Stimulated activated CD4-positive, alpha-beta T cell treated with anti-CD3 and anti-CD28 coated beads, Interleukin-1b, Interleukin-23, amount 100 ng/mL, for 4 hours (primary cell): ENCODE results near the gene LGR6.
"Not testable (repeated sequence)": the region's sequence is repeated elsewhere in the genome, so short reads cannot be mapped to it uniquely, and the experiment has no call there.

Source experiments
- DNase-seq, 2 donors: peaks; one replicate each; pipeline ENCODE4 v3.0.0-alpha.2; 2020; ENCODE audit warnings: low read depth in 2 of 2

The LGR6 gene

GRCh38 chr1:202240956-202241355 lies 47.4 kb downstream of the LGR6 start:
- no peak for DNase-seq

GRCh38 chr1:202241376-202242079 lies 47.9 kb downstream of the LGR6 start:
- DNase-seq: no peak

- DNase-seq: no peak
Measured at GRCh38 chr1:202242080-202242419, 48.5 kb downstream of the LGR6 start.

GRCh38 chr1:202243006-202243405 lies 49.4 kb downstream of the LGR6 start:
- DNase-seq: no peak

DNA sequence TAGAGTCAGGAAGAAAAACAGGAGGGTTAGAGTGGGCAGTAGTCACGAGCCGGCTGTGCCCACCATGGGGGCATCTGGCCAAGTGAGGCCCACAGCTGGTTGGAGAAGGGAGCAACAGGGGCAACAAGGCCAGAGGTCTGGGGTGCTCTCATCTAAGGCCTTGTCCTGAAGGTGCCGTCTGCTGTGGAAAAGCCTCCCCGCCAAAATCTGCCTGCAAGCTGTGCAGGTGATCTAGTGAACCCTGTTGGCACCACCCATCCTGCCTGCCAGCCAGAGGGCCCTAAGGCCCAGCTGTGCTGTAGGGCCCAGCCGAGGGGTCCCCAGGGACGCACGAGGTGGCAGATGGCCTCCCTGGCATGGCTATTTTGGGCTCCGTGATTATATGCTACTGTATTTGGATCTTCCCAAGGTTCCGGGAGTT lies 51.3 kb downstream of the LGR6 start:
- DNase-seq: no peak

- no peak for DNase-seq
Measured at GRCh38 chr1:202245391-202245790, 51.8 kb downstream of the LGR6 start.

- DNase-seq: no peak
Measured at GRCh38 chr1:202247104-202247503, 53.5 kb downstream of the LGR6 start.

DNA sequence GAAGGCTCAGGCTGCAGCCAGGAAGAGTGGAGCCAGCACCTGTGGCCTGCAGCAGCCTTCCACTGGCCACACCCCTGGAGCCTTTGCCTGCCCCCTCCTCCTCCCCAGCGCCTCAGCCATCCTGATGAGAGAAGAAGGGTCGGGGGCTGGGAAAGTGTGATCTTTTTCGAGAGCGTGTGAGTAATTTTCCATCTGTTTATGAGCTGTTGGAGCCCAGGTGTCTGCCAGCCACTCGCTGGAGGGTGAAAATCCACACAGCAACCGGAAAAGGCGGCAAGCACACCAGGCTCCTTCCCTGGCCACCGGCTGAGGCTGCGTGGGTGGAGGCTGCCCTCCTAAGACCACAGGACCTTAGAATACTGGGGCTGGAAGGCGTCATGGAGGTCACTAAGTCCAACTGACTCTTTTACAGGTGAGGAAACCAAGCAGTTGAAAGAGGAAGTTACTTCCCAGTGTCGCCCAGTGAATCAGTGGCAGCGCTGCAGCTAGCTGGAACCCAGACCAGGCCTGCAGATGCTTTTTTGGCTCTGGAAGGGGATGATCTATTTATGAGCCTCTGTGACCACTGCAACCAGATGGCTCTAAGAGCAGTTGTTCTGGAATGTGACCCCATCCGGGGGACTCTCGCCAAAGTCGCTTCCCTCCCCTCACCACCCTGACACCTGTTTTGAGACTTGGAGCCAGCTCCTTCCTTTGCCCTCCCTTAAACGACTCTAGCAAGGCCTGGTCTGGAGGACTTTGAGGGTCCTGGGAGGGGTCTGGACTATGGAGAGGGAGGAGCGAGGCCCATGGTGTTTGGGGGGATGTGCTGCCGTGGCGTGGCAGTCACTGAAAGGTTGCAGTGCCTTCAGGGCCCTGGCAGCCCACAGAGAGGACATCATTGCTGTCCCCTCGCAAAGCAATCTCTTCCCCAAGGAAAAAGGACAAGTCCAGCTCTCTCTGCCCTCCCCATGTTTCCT lies 54.5 kb downstream of the LGR6 start:
- no peak for DNase-seq

- DNase-seq: no peak
Measured at GRCh38 chr1:202248861-202249260, 55.3 kb downstream of the LGR6 start.

GRCh38 chr1:202249436-202249835 lies 55.8 kb downstream of the LGR6 start:
- no peak for DNase-seq

DNA sequence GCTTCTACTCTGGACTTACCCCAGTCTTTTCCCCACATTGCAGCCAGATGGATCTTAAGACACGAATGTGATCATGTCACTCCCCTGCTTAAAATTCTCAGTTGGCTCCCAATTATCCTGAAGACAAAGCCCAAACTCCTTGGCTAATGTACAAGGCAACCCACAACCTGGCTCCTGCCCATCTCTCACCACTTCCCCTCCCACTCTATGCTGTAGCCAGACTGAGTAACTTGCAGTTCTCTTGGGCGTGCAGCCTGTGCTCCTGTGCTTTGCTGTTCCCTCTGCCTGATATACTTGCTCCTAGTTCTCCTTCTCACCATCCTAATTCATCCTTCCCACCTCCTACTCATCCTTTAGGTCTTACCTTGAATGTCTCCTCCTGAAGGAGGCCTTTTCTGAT lies 56.2 kb downstream of the LGR6 start:
- no peak for DNase-seq

DNA sequence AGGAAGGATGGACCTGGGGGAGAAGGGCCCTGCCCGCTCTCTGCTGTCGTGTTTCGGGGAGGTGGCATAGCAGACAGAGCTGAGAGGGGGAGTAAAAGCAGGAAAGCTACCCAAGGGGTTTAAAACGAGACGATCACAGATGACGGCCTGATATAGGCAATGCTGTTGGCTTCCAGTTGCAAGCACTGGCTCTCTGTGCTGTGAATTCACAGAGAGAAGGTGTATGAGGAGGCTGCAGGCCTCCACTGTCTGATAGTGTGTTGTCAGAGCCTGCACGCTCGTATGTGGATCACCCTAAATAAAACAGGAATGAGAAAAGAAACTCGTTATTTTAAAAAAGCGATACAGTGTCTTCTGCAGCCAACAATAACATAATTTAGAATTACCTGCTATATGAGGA lies 57.4 kb downstream of the LGR6 start:
- DNase-seq: no peak

DNA sequence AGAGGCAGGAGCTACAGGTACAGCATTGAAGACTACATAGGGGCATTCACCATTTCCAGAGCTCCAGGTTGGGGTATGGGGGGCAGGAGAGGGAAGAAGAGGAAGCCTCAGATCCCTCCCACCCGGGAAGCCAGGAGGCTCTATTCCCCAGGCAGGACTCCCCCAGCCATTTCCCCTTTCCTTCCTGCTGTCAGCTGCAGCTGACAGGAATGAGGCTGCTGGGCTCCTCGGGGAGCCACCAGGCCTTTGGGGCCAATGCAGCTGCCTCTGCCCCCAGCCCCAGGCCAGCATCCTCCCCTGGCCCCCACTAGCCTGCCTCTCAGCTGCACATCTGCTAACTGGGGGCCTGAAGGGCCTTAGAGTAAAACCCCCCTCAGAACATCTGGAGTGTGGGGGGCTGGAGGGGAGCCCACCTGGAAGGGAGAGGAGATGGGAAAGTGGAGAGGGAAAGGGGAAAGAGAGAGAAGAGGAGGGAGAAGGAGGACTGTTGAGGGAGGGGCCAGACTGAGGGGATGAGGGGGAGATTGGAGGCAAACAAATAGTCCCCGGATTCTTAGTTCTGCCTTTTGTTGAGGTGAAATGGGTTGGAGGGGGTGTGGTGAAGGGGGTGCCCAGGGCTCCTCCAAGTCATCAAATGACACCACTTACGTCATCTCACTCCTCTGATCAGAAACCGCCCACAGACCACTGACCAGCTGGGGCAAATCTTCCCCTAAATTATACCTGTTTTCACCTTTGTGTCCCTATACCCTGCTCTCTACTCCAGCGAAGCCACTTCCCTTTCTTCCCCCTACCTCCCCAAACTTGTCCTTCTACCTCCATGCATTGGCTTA lies 58.0 kb downstream of the LGR6 start:
- DNase-seq: no peak

GRCh38 chr1:202252271-202252670 lies 58.7 kb downstream of the LGR6 start:
- no peak for DNase-seq

DNA sequence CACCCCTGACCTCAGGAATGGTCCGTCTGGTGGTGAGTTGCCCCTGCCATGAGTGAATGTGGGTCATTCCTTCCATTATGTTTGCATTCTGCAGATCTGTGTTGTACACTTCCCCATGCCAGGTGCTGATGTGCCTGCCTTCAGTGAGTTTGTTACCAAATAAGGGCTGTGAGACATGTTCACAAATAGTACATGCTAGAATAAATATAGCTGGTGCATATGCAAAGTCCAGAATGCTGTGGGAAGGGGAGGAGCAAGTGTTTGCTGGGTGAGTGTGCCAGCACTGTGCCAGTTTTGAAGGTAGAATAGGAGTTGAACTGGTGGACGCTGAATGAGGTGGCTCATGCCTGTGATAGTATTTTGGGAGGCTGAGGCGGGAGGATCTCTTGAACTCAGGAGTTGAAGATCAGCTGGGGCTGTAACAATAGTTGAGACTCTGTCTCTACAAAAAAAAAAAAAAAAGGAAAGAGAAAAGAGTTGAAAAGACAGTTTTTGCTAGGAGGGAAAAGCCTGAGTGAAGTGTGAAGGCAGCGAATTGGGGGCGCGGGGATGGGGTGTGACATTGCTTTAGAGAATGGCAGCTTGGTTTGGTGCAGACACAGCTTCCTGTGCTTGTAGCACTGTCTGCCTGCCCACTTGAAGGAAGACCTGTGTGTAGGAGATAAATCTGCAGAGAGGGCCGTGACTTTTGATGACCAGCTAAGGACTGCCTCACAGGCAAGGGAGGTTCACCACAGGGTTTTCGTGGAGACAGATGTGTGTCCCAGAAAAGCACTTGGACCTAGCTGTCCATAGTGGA lies 61.1 kb downstream of the LGR6 start:
- no peak for DNase-seq

DNA sequence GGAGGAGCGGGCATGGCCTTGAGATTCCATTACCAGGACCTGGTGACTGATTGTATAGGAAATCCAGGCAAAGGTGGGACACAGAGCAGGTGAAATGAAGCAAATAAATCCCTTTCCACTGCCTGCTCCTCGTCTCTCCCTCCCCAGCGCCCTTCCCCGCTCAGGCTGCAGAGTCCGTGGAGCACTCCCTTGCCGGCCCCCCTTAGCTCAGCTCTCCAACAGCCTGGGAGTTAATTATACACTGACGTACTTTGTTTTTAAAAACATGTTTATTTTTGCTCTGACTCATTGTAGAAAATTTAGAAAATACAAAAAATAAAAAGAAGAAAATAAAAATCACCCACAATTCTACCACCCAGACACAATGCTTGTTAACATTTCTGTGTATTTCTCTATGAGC lies 61.7 kb downstream of the LGR6 start:
- no peak for DNase-seq

- no peak for DNase-seq
Measured at GRCh38 chr1:202259705-202260104, 66.1 kb downstream of the LGR6 start.

DNA sequence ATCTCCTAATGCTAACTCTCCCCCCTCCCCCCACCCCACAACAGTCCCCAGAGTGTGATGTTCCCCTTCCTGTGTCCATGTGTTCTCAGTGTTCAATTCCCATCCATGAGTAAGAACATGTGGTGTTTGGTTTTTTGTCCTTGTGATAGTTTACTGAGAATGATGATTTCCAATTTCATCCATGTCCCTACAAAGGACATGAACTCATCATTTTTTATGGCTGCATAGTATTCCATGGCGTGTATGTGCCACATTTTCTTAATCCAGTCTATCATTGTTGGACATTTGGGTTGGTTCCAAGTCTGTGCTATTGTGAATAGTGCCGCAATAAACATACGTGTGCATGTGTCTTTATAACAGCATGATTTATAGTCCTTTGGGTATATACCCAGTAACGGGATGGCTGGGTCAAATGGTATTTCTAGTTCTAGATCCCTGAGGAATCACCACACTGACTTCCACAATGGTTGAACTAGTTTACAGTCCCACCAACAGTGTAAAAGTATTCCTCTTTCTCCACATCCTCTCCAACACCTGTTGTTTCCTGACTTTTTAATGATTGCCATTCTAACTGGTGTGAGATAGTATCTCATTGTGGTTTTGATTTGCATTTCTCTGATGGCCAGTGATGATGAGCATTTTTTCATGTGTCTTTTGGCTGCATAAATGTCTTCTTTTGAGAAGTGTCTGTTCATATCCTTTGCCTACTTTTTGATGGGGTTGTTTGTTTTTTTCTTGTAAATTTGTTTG lies 67.8 kb downstream of the LGR6 start:
- DNase-seq: not testable (repeated sequence)

- no peak for DNase-seq
Measured at GRCh38 chr1:202263628-202264027, 70.0 kb downstream of the LGR6 start.

- DNase-seq: no peak
Measured at GRCh38 chr1:202264300-202264699, 70.7 kb downstream of the LGR6 start.

DNA sequence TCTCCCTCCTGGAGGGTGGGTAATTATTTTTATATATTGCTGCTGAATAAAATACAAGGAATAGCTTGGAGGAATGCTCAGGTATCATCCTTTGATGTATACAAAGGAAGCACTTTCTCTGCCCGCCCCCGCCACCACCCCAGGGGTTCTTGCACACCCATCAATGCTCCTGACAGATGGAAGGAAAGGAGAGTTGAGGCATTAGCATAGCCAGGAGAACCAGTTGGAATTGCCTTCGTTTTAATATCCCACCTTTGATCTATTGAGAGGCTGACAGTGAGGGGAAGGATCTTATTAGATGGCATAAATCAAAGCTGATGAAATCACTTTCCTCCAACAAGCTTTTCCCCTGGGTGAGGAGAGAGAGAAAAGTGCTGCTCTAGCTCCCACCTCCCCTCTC lies 71.1 kb downstream of the LGR6 start:
- no peak for DNase-seq
